HG03342 (cell line): ENCODE measurements around the gene SCRT2.
"Not testable (repeated sequence)": the region's sequence is repeated elsewhere in the genome, so short reads cannot be mapped to it uniquely, and the experiment has no call there.

Experiments used
- ATAC-seq: cut with Tn5 transposase; IDR thresholded peaks from one replicate; pipeline ENCODE4 v1.9.1; 2021; ENCODE audit warnings: mild to moderate bottlenecking, moderate library complexity; ENCODE audit not compliant: unreplicated experiment

The SCRT2 gene

GRCh38 chr20:675453-676314 is at the start of gene SCRT2:
Gene SCRT2, minus strand, starts transcription at chr20:675802. Its CDS starts 201 bp downstream, at chr20:675601.
- ATAC-seq = no peak

GRCh38 chr20:724797-725196 is 49.2 kb upstream of the SCRT2 start:
- ATAC-seq = not testable (repeated sequence)

- no peak for ATAC-seq
Observed at GRCh38 chr20:723756-724155, 48.2 kb upstream of the SCRT2 start.

GRCh38 chr20:722822-723644 is 47.4 kb upstream of the SCRT2 start:
- no peak for ATAC-seq

GRCh38 chr20:721876-722275 is 46.3 kb upstream of the SCRT2 start:
- ATAC-seq = no peak

GRCh38 chr20:719816-720215 is 44.2 kb upstream of the SCRT2 start:
- no peak for ATAC-seq

- ATAC-seq = no peak
Observed at GRCh38 chr20:719068-719467, 43.5 kb upstream of the SCRT2 start.

- no peak for ATAC-seq
Observed at GRCh38 chr20:717832-718231, 42.2 kb upstream of the SCRT2 start.

GRCh38 chr20:717271-717670 is 41.7 kb upstream of the SCRT2 start:
- ATAC-seq = no peak

GRCh38 chr20:714453-714852 is 38.9 kb upstream of the SCRT2 start:
- no peak for ATAC-seq

GRCh38 chr20:711576-711975 is 36.0 kb upstream of the SCRT2 start:
- no peak for ATAC-seq

GRCh38 chr20:710780-711450 is 35.3 kb upstream of the SCRT2 start:
- ATAC-seq = no peak

GRCh38 chr20:709991-710779 is 34.6 kb upstream of the SCRT2 start:
- no peak for ATAC-seq

GRCh38 chr20:709423-709822 is 33.8 kb upstream of the SCRT2 start:
- no peak for ATAC-seq

GRCh38 chr20:708956-709355 is 33.4 kb upstream of the SCRT2 start:
- no peak for ATAC-seq

GRCh38 chr20:707451-708110 is 32.0 kb upstream of the SCRT2 start:
- no peak for ATAC-seq

GRCh38 chr20:706366-706885 is 30.8 kb upstream of the SCRT2 start:
- ATAC-seq = no peak

- no peak for ATAC-seq
Observed at GRCh38 chr20:704726-705125, 29.1 kb upstream of the SCRT2 start.

GRCh38 chr20:703426-703825 is 27.8 kb upstream of the SCRT2 start:
- ATAC-seq = no peak

GRCh38 chr20:703006-703405 is 27.4 kb upstream of the SCRT2 start:
- no peak for ATAC-seq
